Measurements from ENCODE around the gene PPARD. TPM values are rescaled to one million over a fixed set of nuclear protein-coding genes. Genes with fewer than 3 reads are reported as not detected.

PPARD gene
- total and polyA plus RNA-seq, 2 experiments from 2014 or later: 17.1 to 34.0 TPM

DNA sequence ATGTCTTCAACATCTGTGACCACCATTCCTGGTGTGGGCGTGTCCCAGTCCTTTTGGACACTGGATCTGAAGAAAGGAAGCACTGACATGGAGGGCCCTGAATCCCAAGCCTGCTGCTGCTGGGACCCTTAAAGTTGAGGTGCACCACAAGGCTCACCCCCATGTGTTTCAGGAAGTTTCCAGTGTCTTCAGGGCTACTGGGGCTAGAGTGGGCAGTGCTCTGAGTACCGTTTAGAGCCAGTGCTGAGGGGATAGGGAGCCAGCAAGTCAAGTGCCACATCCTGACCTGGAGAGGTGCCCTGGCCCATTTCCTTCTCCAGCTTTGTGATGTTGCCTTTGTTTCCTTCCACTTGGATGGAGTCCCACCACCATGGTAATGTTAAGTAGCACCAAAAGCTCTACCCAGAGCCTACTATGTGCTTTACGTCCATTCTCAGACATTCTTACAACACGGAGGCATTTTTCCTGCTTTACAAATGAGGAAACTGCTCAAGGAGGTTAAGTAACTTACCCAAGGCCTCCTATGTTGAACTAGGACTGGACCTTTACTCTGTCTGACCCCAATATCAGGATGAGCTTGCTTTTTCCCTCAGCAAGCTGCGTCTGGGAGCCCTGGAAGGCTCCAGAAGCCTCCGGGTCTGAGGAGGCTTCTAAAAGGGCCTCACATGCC is 45.3 kb upstream of the PPARD start:
- TF ChIP-seq, protein P1, sequence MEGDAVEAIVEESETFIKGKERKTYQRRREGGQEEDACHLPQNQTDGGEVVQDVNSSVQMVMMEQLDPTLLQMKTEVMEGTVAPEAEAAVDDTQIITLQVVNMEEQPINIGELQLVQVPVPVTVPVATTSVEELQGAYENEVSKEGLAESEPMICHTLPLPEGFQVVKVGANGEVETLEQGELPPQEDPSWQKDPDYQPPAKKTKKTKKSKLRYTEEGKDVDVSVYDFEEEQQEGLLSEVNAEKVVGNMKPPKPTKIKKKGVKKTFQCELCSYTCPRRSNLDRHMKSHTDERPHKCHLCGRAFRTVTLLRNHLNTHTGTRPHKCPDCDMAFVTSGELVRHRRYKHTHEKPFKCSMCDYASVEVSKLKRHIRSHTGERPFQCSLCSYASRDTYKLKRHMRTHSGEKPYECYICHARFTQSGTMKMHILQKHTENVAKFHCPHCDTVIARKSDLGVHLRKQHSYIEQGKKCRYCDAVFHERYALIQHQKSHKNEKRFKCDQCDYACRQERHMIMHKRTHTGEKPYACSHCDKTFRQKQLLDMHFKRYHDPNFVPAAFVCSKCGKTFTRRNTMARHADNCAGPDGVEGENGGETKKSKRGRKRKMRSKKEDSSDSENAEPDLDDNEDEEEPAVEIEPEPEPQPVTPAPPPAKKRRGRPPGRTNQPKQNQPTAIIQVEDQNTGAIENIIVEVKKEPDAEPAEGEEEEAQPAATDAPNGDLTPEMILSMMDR (IDR thresholded peaks at IDR 0.05; ENCODE audit: low read depth, low read length): no peak
- DNase-seq (ENCODE audit: low read depth in 1 of 2, low spot score in 1 of 2): no peak
- Histone ChIP-seq H3K4me3 (no peak overlapping the region), H3K27me3 (no peaks in the 10 kb centered on the region), H3K9me3 (ENCODE audit: low read depth) (no peaks in the 10 kb centered on the region), H3K27ac (no peak overlapping the region), H3K4me1 (ENCODE audit: low read depth) (peaks cover 5% of the 10 kb centered on the region), H3K36me3 (peaks cover 5% of the 10 kb centered on the region)

DNA sequence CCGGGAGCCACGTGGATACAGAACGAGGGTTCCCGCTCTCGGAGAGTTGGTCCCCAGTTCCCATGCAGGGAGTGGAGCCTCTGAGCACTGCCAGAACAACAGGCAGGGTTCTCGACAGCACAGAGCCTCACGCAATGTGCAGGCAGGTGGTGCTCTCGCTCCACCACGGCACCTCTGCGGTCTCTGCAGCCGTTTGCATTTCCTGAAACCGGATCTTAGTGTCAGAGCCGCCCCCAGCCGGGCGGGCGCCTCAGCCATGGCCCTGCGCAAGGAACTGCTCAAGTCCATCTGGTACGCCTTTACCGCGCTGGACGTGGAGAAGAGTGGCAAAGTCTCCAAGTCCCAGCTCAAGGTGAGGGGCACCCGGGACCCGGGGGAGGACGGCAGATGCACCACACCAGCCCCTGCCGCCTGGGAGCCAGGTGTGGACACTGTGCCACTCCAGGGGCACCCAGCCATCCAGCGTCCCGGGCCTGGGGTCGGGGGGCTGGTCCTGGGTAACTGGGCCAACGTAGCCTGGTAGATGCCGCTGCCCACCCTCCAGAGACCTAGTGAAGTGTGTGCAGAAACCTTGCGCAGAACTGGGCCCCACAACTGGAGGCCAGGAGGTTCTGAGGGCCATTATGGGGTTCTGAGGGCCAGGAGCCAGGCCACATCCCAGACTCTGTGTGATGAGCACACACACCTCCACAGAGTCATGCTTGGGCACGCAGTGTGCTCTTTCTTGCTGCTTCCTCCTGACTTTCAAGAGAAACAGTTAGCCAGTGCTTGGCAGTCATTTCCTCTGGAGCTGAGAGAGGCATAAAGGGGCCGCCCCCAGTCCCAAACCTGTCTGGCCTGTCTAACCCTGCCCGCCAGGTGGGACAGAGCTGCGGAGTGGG is 44.5 kb upstream of the PPARD start, which contains the start of gene DEF6:
Gene DEF6 (plus strand): TSS at position 218 of the 881 bp plus-strand sequence. CDS start 39 bp downstream, at position 257.
- Histone ChIP-seq H3K9me3 (ENCODE audit: low read depth) (no peaks in the 10 kb centered on the region), H3K27me3 (no peaks in the 10 kb centered on the region), H3K36me3 (peaks cover 5% of the 10 kb centered on the region), H3K27ac (no peak within 1 kb of the TSS), H3K4me3 (peak within 1 kb of the TSS; percentile 5), H3K4me1 (ENCODE audit: low read depth) (peaks cover 8% of the 10 kb centered on the region)
- peak; percentile 90 to 93 for DNase-seq (ENCODE audit: low read depth in 1 of 2, low spot score in 1 of 2)
- TF ChIP-seq, protein P1 (IDR thresholded peaks at IDR 0.05; ENCODE audit: low read depth, low read length): peak; percentile 78

DNA sequence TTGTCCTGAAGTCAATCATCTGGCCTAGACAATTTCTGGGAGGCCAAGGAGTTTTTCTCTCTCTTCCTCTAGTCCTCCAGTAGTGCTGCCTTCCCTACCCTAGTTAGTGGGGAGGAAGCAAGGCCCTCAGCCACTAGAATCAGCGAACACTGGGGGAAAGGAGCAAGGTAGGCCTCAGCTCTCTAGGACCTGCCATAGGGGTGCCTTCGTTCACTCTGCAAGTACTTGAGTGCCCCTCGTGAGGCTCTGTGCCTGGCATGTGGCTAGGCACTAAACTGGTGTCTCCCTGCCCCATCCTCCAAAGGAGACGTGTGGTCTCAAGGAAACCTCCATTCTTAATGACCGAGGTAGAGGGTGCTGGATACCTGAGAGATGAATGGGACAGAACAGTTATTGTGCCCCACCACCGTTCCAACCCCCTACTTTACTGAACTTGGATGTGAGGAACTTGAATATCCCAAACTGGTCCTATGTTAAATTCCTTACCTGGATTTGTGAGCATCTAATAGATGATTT is 43.7 kb upstream of the PPARD start:
- no peak for DNase-seq (ENCODE audit: low read depth in 1 of 2, low spot score in 1 of 2)
- H3K27ac ChIP-seq: no peak overlapping the region
- TF ChIP-seq, protein P1 (IDR thresholded peaks at IDR 0.05; ENCODE audit: low read depth, low read length): no peak
- peaks cover 10% of the 10 kb centered on the region for H3K4me1 ChIP-seq (ENCODE audit: low read depth)
- H3K36me3 ChIP-seq: peaks cover 5% of the 10 kb centered on the region
- no peak overlapping the region for H3K4me3 ChIP-seq
- no peaks in the 10 kb centered on the region for H3K27me3 ChIP-seq
- H3K9me3 ChIP-seq (ENCODE audit: low read depth): no peaks in the 10 kb centered on the region

DNA sequence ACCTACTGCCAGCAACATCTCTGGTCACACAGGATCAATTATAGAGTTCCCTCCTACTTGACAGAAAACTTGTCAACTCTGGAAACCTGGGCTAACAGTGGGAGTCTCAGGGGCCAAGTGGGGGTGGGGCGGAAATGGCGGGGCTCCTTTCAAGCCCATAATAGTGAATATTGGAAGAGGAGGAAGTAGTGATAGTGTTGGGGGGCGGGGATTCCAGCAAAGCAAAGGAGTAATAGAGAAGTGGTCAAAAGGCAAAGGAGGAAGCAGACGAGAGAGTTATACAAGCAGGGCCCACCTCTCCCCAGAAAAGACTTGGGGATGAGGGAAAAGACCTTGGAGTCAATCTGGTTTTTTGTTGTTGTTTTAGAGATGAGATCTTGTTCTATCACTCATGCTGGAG is 42.7 kb upstream of the PPARD start:
- H3K4me3 ChIP-seq: no peak overlapping the region
- TF ChIP-seq, protein P1 (IDR thresholded peaks at IDR 0.05; ENCODE audit: low read depth, low read length): no peak
- H3K9me3 ChIP-seq (ENCODE audit: low read depth): no peaks in the 10 kb centered on the region
- DNase-seq (ENCODE audit: low read depth in 1 of 2, low spot score in 1 of 2): no peak
- H3K27ac ChIP-seq: no peak overlapping the region
- peaks cover 10% of the 10 kb centered on the region for H3K4me1 ChIP-seq (ENCODE audit: low read depth)
- peaks cover 4% of the 10 kb centered on the region for H3K36me3 ChIP-seq
- H3K27me3 ChIP-seq: no peaks in the 10 kb centered on the region

DNA sequence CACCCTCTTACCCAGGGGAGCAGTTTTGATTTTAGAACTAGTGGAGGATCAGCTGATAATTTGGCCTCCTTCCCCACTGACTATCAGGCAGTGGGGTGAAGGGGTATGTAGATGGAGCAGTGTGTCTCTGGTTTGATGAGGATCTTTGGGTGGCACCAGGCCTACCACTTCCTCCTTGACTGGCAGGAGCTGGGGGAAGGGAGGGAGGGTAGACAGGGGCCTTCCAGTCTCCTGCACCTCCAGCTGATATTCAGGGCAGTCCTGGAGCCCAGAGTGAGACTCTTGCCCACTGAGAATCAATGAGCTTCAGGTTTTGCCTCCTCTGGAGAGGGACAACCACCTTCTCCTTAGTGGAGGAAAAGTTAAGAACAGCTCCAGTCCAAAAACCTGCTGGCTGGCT is 41.5 kb upstream of the PPARD start:
- Histone ChIP-seq H3K27me3 (no peaks in the 10 kb centered on the region), H3K4me3 (no peak overlapping the region), H3K36me3 (no peaks in the 10 kb centered on the region), H3K27ac (no peak overlapping the region), H3K4me1 (ENCODE audit: low read depth) (peaks cover 10% of the 10 kb centered on the region), H3K9me3 (ENCODE audit: low read depth) (no peaks in the 10 kb centered on the region)
- TF ChIP-seq, protein P1 (IDR thresholded peaks at IDR 0.05; ENCODE audit: low read depth, low read length): no peak
- DNase-seq (ENCODE audit: low read depth in 1 of 2, low spot score in 1 of 2): no peak

Measured in cardiac muscle cell (in vitro differentiated cells and primary cell).